ENCODE results near the gene CACNG3. TPM values are rescaled to one million over a fixed set of nuclear protein-coding genes. Genes with fewer than 3 reads are reported as not detected.
"Not testable (repeated sequence)": the region's sequence is repeated elsewhere in the genome, so short reads cannot be mapped to it uniquely, and the experiment has no call there.

Gene CACNG3
- total RNA-seq, 1 donor from 2014 or later, result not detected

GRCh38 chr16:24235806-24236205 is 20.3 kb upstream of the CACNG3 start:
- H3K4me3 Mint-ChIP-seq, result no peak overlapping the region
- peaks cover 5% of the 10 kb centered on the region for H3K9me3 Mint-ChIP-seq

DNA sequence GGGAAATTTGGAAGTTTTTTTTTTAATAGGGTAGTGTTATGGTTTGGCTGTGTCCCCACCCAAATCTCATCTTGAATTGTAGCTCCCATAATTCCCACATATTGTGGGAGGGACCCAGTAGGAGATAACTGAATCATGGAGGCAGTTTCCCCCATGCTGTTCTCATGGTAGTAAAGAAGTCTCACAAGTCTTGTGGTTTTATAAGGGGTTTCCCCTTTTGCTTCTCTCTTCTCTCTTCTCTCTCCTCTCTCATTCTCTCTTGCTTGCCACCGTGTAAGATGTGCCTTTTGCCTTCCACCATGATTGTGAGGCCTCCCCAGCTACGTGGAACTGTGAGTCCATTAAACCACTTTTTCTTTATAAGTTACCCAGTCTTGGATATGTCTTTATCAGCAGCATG is 17.3 kb upstream of the CACNG3 start:
- H3K4me1 Mint-ChIP-seq; H3K9me3 Mint-ChIP-seq; H3K36me3 Mint-ChIP-seq (ENCODE audit: low read depth); DNase-seq (ENCODE audit: low read depth, low spot score); H3K4me3 Mint-ChIP-seq; H3K27ac Mint-ChIP-seq (ENCODE audit: unreplicated experiment): not testable (repeated sequence)
- H3K27me3 Mint-ChIP-seq (ENCODE audit: low read depth), result peaks cover 31% of the 10 kb centered on the region

More at GRCh38 chr16:24235806-24236205, 20.3 kb upstream of the CACNG3 start:
- DNase-seq (ENCODE audit: low read depth, low spot score), result no peak
- no peak for TF ChIP-seq CTCF (conservative IDR thresholded peaks at IDR 0.05)
- no peaks in the 10 kb centered on the region for H3K36me3 Mint-ChIP-seq (ENCODE audit: low read depth)
- H3K27me3 Mint-ChIP-seq (ENCODE audit: low read depth), result peaks cover 15% of the 10 kb centered on the region
- no peak overlapping the region for H3K27ac Mint-ChIP-seq (ENCODE audit: unreplicated experiment)
- no peaks in the 10 kb centered on the region for H3K4me1 Mint-ChIP-seq

DNA sequence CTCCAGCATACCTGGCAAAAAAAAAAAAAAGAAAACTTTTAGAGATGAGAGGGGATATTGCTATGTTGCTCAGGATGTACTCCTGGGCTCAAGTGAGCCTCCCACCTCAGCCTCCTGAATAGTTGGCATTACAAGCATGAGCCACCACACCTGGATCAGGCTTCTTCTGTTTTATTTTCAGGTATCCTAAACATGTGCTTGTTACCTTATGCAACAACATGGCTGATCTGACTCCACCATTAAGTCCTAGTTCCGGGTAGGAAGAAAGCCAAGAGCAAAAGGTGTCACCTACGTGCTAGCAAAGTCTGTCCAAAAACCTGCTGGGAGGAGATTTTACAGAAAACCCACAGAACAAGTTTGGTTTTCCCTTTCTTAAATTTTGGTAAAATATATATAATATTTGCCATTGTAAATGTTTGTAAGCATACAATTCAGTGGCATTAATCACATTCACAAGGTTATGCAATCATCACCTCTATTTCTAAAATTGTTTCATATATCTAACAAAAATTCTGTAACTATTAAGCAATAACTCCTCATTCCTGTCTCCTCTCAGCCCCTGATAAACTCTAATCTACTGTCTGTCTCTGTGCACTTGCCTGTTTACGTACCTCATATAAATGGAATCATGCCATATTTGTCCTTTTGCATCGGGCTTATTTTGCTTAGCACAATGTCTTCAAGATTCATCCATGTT is 9.1 kb upstream of the CACNG3 start:
- Mint-ChIP-seq H3K4me1 (no peaks in the 10 kb centered on the region), H3K4me3 (no peak overlapping the region), H3K27ac (ENCODE audit: unreplicated experiment) (no peak overlapping the region), H3K27me3 (ENCODE audit: low read depth) (peaks cover 71% of the 10 kb centered on the region), H3K36me3 (ENCODE audit: low read depth) (no peaks in the 10 kb centered on the region), H3K9me3 (no peaks in the 10 kb centered on the region)
- TF ChIP-seq CTCF (conservative IDR thresholded peaks at IDR 0.05), result no peak
- no peak for DNase-seq (ENCODE audit: low read depth, low spot score)

- TF ChIP-seq CTCF (conservative IDR thresholded peaks at IDR 0.05), result peak; percentile 82
- Mint-ChIP-seq H3K4me3 (no peak overlapping the region), H3K27ac (ENCODE audit: unreplicated experiment) (no peak overlapping the region), H3K4me1 (peaks cover 4% of the 10 kb centered on the region), H3K9me3 (no peaks in the 10 kb centered on the region), H3K36me3 (ENCODE audit: low read depth) (no peaks in the 10 kb centered on the region), H3K27me3 (ENCODE audit: low read depth) (peaks cover 84% of the 10 kb centered on the region)
- DNase-seq (ENCODE audit: low read depth, low spot score), result peak; percentile 25
Observed at GRCh38 chr16:24253192-24253591, 2.9 kb upstream of the CACNG3 start.

- Mint-ChIP-seq H3K4me3 (no peak overlapping the region), H3K36me3 (ENCODE audit: low read depth) (no peaks in the 10 kb centered on the region), H3K4me1 (peaks cover 4% of the 10 kb centered on the region), H3K27ac (ENCODE audit: unreplicated experiment) (no peak overlapping the region), H3K27me3 (ENCODE audit: low read depth) (peaks cover 94% of the 10 kb centered on the region), H3K9me3 (no peaks in the 10 kb centered on the region)
- no peak for DNase-seq (ENCODE audit: low read depth, low spot score)
- no peak for TF ChIP-seq CTCF (conservative IDR thresholded peaks at IDR 0.05)
Observed at GRCh38 chr16:24257958-24258357, 1.8 kb downstream of the CACNG3 start.

GRCh38 chr16:24258791-24259190 is 2.7 kb downstream of the CACNG3 start:
- no peak overlapping the region for H3K27ac Mint-ChIP-seq (ENCODE audit: unreplicated experiment)
- H3K9me3 Mint-ChIP-seq, result no peaks in the 10 kb centered on the region
- no peaks in the 10 kb centered on the region for H3K36me3 Mint-ChIP-seq (ENCODE audit: low read depth)
- TF ChIP-seq CTCF (conservative IDR thresholded peaks at IDR 0.05), result no peak
- DNase-seq (ENCODE audit: low read depth, low spot score), result no peak
- peaks cover 89% of the 10 kb centered on the region for H3K27me3 Mint-ChIP-seq (ENCODE audit: low read depth)
- H3K4me3 Mint-ChIP-seq, result no peak overlapping the region
- peaks cover 4% of the 10 kb centered on the region for H3K4me1 Mint-ChIP-seq

All from neural crest cell (in vitro differentiated cells).